HEK293T (cell line): ENCODE results near the gene IGFBP6.

Experiments used
- CTCF ChIA-PET: fragments of 350-600 bp; formaldehyde crosslinking; extraction: SDS; loops from one replicate; lab custom pipeline; 2021; ENCODE audit warnings: antibody characterized with exemption, inconsistent platforms; lab: Yijun Ruan, JAX
- POLR2A ChIA-PET: fragments of 350-600 bp; formaldehyde crosslinking; extraction: SDS; loops from one replicate; lab custom pipeline; 2020; ENCODE audit warnings: antibody characterized with exemption, inconsistent platforms; lab: Yijun Ruan, JAX
- DNase-seq: peaks from one replicate; pipeline ENCODE4 v3.0.0; 2012; ENCODE audit warnings: mixed read lengths; ENCODE audit errors: extremely low spot score
- ARNT ChIP-seq: fragments of 450-650 bp; IDR thresholded peaks from 2 replicates; pipeline ENCODE4 v1.6.1; 2017; ENCODE audit warnings: mild to moderate bottlenecking
- BHLHE40 ChIP-seq: fragments of 450-650 bp; IDR thresholded peaks from 2 replicates; pipeline ENCODE4 v1.6.1; 2016; ENCODE audit warnings: mild to moderate bottlenecking, moderate library complexity, borderline replicate concordance
- CTBP1 ChIP-seq: fragments of 450-650 bp; IDR thresholded peaks from 2 replicates; pipeline ENCODE4 v1.6.1; 2016; ENCODE audit warnings: borderline replicate concordance
- ELF4 ChIP-seq: fragments of 450-650 bp; IDR thresholded peaks from 2 replicates; pipeline ENCODE4 v1.6.1; 2017; ENCODE audit warnings: antibody characterized with exemption
- FOXA1 ChIP-seq: fragments of 450-650 bp; IDR thresholded peaks from 2 replicates; pipeline ENCODE4 v1.6.1; 2016; ENCODE audit warnings: mild to moderate bottlenecking
- FOXK2 ChIP-seq: fragments of 450-650 bp; IDR thresholded peaks from 2 replicates; pipeline ENCODE4 v1.6.1; 2016; ENCODE audit warnings: mild to moderate bottlenecking
- FOXM1 ChIP-seq: fragments of 450-650 bp; IDR thresholded peaks from 2 replicates; pipeline ENCODE4 v1.6.1; 2017; ENCODE audit warnings: mild to moderate bottlenecking, borderline replicate concordance
- HDGF ChIP-seq: fragments of 450-650 bp; IDR thresholded peaks from 2 replicates; pipeline ENCODE4 v1.6.1; 2017; ENCODE audit warnings: antibody characterized with exemption, borderline replicate concordance
- L3MBTL2 ChIP-seq: fragments of 450-650 bp; conservative IDR thresholded peaks from 2 replicates; pipeline ENCODE4 v1.6.1; 2016; ENCODE audit warnings: mild to moderate bottlenecking
- LEF1 ChIP-seq: fragments of 450-650 bp; IDR thresholded peaks from 2 replicates; pipeline ENCODE4 v1.6.1; 2017; ENCODE audit warnings: mild to moderate bottlenecking, borderline replicate concordance
- NFRKB ChIP-seq: fragments of 450-650 bp; IDR thresholded peaks from 2 replicates; pipeline ENCODE4 v1.6.1; 2016; ENCODE audit warnings: mild to moderate bottlenecking, moderate library complexity
- SP1 ChIP-seq: fragments of 450-650 bp; IDR thresholded peaks from 2 replicates; pipeline ENCODE4 v1.6.1; 2017
- SUZ12 ChIP-seq: fragments of 450-650 bp; IDR thresholded peaks from 2 replicates; pipeline ENCODE4 v1.6.1; 2016; ENCODE audit warnings: mild to moderate bottlenecking
- TARDBP ChIP-seq: fragments of 450-650 bp; IDR thresholded peaks from 2 replicates; pipeline ENCODE4 v1.6.1; 2016
- ZNF384 ChIP-seq: fragments of 450-650 bp; IDR thresholded peaks from 2 replicates; pipeline ENCODE4 v1.6.1; 2016
- TF ChIP-seq, protein P1 (sequence below): fragments of 450-650 bp; IDR thresholded peaks from 2 replicates; pipeline ENCODE4 v1.6.1; 2016

The IGFBP6 gene

DNA sequence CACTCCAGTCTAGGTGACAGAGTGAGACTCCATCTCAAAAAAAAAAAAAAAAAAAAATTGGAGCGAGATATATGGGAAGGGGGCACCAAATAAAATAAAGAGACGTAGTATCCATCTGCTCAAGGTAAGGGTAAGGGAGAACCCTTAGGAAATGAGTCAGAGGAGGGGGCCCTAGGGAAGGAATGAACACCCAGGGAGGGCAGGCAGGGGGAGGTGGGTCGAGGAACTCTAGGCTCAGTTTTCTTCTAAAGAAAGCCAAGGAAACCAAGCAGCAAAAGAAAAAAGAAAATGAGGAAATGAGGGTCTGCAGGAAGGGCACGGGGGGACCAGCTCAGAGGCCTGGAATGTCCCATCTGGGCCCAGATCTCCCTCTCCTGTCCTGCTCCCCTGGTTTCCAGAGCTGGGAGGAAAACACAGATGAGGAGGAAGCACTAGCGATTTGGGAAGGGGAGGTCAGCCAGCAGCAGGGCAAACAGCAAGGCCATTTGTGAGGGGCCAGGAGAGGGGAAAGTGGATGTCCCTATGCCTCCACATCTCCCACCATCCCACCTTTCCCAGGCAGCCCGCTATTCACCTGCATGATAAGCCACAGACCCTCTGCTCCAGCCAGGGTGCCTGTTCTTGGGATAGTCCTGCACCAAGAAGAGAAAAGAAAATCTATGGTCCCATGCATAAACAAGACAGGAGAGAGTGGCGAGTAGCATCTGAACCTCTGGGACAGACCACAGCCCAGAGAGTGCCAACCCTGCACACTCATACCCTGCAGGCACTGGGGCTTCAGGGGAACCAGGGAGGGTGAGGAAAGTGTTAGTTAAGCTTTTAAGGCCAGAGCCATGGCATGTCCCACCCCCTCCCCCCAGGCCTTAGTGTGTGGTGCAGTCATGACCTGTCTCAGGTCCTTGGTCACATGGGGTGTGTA is 30.1 kb upstream of the IGFBP6 start:
- TF ChIP-seq, protein P1, sequence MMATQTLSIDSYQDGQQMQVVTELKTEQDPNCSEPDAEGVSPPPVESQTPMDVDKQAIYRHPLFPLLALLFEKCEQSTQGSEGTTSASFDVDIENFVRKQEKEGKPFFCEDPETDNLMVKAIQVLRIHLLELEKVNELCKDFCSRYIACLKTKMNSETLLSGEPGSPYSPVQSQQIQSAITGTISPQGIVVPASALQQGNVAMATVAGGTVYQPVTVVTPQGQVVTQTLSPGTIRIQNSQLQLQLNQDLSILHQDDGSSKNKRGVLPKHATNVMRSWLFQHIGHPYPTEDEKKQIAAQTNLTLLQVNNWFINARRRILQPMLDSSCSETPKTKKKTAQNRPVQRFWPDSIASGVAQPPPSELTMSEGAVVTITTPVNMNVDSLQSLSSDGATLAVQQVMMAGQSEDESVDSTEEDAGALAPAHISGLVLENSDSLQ, result no peak
- TF ChIP-seq L3MBTL2 (no peak), ELF4 (no peak), LEF1 (no peak), BHLHE40 (no peak), CTBP1 (no peak), ARNT (no peak), HDGF (no peak), TARDBP (no peak), SP1 (no peak), FOXK2 (no peak), NFRKB (no peak), SUZ12 (no peak), FOXM1 (no peak), ZNF384 (no peak), FOXA1 (no peak)
- POLR2A ChIA-PET, result interaction anchor here (1.4 to 2.1 kb wide), 2 partner anchors 12 kb away, joined by 6 to 16 read pairs; partner anchors contain the start of gene SPRYD3
- CTCF ChIA-PET, result interaction anchor here (2.1 to 4.8 kb wide), 3 partner anchors 12 to 31 kb away, joined by 18 to 68 read pairs (median 46); partner anchors contain the start of genes IGFBP6 and SPRYD3
- DNase-seq, result no peak

GRCh38 chr12:53067993-53068770 is 29.3 kb upstream of the IGFBP6 start:
- CTCF ChIA-PET, result interaction anchor here (0.6 to 4.8 kb wide), 4 partner anchors 11 to 122 kb away, joined by 3 to 68 read pairs (median 25); partner anchors contain the start of genes IGFBP6 and SPRYD3
- no peak for DNase-seq
- TF ChIP-seq SP1 (no peak), ELF4 (no peak), TARDBP (no peak), ARNT (no peak), FOXA1 (no peak), LEF1 (no peak), SUZ12 (no peak)
- POLR2A ChIA-PET, result interaction anchor here (1.4 kb wide), 2 partner anchors 11 to 14 kb away, joined by 3 to 6 read pairs; partner anchors contain the start of gene SPRYD3

DNA sequence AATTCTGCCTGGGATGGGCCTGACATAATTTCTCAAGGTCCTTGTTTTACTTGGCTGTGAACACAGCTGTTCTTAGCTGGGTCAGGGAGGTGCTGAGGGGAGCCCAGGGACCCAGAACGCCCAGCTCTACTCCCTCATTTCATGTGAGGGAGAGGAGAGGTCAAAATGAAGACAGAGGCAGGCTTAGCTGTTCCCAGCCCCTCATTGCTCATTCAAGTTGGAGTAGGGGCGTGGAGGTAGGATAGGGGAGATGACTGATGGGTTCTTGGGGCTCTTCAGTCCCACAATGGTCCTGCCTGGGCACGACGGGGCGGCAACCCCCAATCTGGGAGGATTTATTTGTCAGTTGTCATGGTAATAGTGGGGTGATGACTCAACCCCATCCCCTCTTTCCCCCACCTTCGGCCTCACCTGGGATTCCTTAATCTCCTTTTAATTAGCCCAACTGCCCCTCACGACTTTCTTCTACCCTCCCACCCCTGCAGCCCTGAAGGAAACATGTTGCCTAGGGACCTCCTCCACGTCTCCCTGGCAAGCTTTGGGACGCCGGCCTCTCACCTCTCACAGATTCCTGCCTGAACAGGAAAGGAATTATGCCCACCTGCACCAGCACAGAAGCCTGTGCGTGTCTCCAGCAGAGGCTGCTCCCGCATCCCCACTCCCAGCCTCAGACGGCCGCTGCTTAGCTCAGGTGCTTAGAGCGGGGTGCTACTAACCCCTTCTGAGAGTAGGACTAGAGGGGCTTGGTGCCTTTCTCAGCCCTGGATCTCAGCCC is 28.5 kb upstream of the IGFBP6 start:
- POLR2A ChIA-PET, result interaction anchor here (1.4 kb wide), 1 partner anchor 14 kb away, joined by 3 read pairs; no protein-coding TSS in a partner anchor
- DNase-seq, result no peak
- CTCF ChIA-PET, result interaction anchor here (1.0 to 1.4 kb wide), 2 partner anchors 10 to 30 kb away, joined by 3 to 4 read pairs; partner anchors contain the start of gene SPRYD3
- TF ChIP-seq ZNF384 (no peak), NFRKB (no peak), FOXK2 (no peak), L3MBTL2 (no peak), FOXA1 (no peak), SUZ12 (no peak), FOXM1 (no peak), ARNT (no peak), ELF4 (no peak), LEF1 (no peak), SP1 (no peak), HDGF (no peak), CTBP1 (no peak), BHLHE40 (no peak), TARDBP (no peak)
- TF ChIP-seq, protein P1, result no peak

DNA sequence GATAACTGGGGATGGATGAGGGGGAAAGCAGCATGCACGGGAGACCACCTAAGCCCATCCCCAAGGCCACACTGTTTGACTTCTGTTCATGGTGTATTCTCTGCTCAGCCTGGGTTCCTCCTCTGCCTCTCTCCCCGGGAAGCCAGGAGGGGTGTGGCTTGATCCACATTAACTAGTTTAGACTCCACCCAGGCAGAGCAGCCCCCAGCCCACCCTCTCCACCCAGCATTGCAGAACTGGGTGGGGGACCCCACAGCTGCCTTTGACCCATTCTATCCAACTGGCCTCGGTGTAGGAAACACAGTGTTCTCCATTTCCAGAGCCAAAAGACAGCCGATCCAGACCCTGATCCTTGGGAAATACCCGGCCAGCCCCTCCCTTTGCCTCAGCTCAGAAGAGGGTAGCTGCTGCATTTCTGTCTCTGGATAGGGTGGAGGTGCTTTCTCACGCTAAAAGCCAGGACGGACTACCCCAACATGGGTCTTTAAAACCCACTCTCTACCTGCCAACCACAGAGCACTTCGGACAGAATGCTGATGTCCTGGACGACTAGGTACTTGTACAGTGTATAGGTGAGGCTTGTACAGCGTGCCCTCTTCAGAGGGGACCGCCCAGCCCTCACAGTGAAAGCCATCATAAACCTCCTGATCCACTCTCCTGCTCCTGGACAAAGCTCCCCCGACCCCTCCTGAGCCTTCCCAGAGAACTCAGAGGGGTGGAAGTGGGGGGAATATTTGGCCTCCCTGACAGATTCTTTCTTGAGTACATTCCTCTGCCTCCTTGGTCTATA is 27.7 kb upstream of the IGFBP6 start:
- ChIA-PET POLR2A (interaction anchor here (0.9 to 1.4 kb wide), 2 partner anchors 29 to 419 kb away, joined by 3 to 4 read pairs; no protein-coding TSS in a partner anchor), CTCF (interaction anchor here (1.0 kb wide), 1 partner anchor 29 kb away, joined by 3 read pairs; no protein-coding TSS in a partner anchor)
- no peak for DNase-seq
- TF ChIP-seq FOXK2, result no peak
- no peak for TF ChIP-seq TARDBP
- no peak for TF ChIP-seq NFRKB
- no peak for TF ChIP-seq BHLHE40
- no peak for TF ChIP-seq SP1
- no peak for TF ChIP-seq HDGF
- no peak for TF ChIP-seq L3MBTL2
- no peak for TF ChIP-seq ZNF384
- no peak for TF ChIP-seq ELF4
- TF ChIP-seq SUZ12, result no peak
- no peak for TF ChIP-seq CTBP1
- TF ChIP-seq FOXA1, result no peak
- TF ChIP-seq FOXM1, result no peak
- TF ChIP-seq LEF1, result no peak
- TF ChIP-seq, protein P1, result no peak
